GOT3 (cell line): ENCODE results near the gene SLC1A7.

Source experiments
- DNase-seq: peaks from one replicate; lab custom pipeline; 2025; ENCODE audit warnings: mixed read lengths; lab: John Stamatoyannopoulos, UW

The SLC1A7 gene

DNA sequence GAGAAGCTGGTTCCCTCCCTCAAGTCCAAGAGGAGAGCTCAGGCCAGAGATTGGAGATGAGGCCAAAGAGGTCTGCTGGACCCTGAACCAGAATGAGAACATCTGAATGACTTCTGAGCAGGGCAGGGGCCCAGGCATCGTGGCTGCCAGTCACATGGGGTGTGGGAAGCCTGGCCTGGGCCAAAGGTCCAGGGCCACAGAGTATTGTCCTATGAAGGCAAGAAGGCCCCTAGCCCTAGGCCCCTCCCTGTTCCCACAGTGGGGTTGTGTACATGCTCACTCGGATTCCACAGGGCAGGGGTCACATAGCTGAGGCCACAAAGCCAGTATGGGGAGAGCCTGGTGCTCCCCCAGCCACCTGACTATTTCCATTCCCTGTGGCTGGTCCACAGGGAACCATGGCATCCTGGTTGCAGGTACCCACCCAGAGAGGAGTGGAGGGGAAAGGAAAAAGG lies 18.5 kb upstream of the SLC1A7 start:
- DNase-seq = no peak

DNA sequence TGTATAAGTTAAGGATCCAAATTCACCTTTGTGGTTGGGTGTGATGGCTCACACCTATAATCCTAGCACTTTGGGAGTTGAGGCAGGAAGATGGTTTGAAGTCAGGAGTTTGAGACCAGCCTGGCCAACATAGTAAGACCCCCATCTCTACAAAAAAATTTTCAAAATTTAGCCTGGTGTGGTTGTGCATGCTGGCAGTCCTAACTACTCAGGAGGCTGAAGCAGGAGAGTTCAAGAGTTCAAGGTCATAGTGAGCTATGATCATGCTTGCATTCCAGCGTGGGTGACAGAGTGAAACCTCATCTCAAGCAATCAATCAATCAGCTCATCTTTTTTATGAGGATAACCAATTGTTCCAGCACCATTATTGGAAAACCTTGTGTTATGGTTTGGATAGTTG lies 16.5 kb upstream of the SLC1A7 start:
- DNase-seq = no peak

DNA sequence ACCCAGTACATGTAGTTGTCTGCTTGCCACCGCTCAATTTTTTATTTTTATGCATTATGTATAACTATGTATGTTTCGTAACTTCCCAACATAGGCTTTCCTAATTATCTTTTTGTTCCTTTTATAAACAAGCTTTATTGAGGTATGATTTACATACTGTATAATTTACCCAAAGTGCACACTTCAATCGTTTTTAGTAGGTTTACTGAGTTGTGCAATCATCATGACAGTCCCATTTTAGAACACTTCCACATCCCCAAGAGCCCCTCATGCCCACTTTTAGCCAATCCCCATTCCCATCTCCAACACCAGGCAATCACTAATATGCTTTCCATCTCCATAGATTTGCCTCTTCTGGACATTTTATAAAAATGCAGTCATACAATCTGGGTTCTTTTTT lies 14.3 kb upstream of the SLC1A7 start:
- no peak for DNase-seq

DNA sequence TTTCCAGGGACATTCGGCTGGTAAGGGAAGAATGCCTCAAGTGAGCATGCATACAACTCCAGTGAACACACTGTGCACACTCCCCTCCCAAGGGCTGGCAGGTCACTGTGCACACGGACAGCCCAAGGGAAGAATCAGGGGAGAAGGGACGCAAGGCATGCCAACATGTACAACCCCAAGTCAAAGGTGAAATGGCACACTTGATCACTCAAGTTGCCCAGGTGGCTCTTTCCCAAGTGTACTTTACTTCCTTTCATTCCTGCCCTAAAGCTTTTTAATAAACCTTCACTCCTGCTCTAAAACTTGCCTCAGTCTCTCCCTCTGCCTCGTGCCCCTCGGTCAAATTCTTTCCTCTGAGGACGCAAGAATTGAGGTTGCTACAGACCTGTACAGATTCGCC lies 13.5 kb upstream of the SLC1A7 start:
- no peak for DNase-seq

DNA sequence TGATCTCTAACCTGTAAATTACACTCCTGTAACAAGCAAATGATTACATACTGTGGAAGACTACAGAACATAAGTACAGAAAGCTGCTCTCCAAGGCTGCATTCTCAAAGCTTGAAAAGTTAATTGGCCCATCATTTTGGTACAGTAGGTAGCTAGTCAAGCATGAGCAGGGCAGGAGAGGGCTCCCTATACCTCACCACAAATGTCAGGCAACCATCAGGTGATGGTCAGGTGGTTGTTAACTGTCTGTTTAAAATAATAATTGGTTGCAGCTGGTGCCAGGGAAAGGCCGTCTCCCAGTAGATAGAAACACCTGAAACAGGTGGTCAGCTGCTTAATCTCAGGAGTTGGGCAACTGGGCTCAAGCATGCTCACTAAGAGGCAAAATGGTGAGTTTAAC lies 13.1 kb upstream of the SLC1A7 start:
- no peak for DNase-seq

DNA sequence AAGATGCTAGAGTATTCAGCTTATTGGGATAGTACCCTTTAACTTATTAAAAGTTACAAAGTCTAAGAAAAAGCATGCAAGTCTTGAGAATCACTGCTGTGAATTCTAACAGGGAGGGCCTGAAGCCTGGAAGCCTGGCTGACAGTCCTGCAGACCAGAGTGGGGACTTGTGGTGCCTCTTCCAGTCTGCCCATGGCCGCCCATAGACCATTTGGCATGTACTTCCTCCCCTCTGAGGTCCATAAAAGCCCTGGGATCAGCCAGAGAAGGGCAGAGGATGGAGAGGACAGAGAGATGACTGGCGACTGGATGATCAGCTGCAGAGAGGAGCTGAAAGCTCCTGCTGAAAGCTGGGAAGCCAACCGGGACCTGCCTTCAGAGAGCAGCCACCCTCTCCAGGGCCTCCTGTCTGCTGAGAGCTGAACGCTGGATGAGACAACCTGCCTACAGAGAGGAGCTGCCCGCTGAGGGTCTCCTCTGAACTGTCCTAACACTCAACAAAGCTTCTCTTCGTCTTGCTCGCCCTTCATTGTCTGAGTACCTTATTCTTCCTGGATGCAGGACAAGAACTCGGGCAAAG lies 12.5 kb upstream of the SLC1A7 start:
- no peak for DNase-seq

DNA sequence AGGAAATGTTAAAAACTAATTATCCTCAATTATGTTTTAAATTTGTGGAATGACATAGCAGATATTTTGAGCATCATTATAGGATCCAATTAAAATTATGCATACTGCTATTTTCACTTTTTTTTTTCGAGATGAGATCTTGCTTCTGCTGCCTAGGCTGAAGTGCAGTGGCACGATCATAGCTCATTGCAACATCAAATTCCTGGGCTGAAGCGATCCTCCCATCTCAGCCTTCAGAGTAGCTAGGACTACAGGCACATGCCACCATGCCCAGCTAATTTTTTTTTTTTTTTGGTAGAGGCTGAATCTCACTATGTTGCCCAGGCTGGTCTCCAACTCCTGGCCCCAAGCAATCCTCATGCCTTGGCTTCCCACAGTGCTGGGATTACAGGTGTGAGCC lies 11.3 kb upstream of the SLC1A7 start:
- DNase-seq = no peak

DNA sequence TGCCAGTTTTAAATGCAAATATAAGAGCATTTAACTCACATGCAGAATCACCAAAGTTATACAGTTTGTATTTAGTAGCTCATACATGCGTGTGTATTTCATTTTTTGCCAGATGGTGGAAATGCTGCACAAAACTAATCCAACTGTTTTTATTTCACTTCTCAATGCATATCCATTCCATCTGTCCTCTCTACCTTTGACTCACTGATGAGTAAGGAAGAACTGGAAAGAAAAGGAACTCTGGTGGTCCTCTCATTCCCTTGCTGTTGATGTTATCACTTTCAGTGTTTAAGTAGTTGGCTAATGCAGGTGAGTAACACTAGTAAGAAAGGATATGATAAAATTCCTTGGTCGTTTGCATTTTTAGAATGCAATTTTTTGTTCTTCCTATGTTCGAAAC lies 5.7 kb upstream of the SLC1A7 start:
- no peak for DNase-seq

DNA sequence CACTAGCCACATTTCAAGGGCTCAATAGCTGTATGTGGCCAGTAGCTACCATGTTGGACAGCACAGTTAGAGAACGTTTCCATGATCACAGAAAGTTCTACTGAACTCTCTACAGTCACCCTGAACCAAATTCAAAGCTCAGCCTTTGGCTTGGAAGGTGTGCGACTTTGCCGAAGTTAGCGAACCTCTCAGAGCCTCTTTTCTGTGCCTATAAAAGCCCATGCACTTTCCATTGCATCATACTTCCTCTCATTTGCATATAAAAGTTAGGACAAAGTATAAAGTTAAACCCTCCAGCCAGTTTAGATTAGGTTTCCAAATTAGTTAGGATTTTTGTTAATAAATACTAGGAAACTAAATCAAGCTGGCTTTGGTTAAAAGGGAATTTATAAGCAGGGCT lies 4.7 kb upstream of the SLC1A7 start:
- DNase-seq = no peak

DNA sequence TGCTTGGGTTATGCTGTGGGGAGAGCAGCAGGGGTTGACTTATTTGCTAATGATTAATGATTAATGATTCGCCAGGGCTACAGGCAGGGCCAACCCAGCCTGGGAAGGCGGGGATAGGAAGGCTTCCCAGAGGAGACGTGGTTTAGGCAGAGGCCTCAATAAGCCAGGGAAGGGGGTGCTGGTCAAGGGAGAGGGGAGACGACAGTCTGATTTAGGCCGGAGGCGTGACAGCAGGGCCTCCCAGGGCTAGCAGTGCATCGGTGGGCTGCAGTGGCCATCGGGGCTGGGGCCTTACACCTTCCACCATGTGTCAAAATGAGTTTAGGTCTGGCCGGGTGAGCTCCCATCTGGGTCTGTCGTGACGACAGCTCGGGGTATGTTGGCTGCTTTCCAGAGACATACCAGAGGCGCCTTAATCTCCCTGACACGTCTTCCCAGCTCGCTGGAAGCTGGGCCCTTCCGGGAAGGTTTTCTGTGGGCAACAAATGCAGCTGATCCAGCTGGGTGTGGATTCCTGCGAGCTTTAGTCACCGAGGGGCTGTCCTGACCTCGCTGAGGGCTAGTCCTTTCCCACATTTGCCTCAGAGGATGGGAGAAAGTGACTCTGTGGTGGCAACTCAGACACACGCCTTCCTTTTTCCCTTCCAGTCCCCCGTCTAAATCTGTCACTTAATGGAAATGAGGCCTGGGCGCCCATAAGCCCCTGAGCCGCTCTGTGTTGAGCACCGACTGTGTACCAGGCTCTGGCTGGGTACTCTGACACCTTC lies 3.7 kb upstream of the SLC1A7 start:
- no peak for DNase-seq

DNA sequence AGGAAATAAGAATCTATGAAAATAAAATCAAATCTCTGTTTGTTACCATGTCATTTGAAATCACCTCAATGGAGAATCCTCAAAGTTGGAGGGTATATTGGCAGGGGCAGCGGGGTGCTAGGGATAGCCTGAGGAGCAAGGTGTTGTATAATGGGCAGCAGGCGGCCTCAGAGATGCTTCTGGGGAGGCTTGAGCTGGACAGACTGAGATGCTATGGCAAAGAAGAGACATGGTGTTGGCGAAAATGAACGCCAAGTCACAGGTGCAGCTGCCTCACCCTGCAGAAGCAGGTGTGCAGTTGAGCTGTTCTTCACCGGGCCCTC lies 3.1 kb upstream of the SLC1A7 start:
- DNase-seq = no peak

DNA sequence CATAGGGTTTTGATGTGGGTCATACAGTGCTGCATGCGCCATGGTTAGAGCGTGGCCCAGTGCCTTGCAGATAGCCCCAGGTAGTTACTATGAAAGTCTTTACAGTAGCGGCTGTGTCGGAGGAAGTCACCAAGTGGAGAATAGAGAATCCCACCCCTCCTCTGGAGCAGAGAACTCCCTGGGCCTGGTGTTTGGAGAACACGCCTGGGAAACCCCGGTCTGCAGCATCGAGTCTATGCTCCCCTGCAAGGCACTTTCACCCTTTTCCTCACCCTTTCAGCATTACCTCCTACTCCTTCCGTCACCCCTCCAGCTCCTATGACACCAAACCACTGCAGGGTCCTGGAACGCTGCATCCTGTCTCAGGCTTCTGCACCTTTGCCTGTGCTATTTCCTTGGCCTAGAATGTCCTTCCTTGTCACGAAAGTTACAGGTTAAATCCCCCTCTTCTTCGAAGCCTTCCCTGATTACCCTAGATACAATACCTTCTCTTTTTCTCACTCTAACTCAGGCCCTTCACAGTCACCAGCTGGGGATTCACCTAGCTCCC lies 2.7 kb upstream of the SLC1A7 start:
- DNase-seq = no peak

DNA sequence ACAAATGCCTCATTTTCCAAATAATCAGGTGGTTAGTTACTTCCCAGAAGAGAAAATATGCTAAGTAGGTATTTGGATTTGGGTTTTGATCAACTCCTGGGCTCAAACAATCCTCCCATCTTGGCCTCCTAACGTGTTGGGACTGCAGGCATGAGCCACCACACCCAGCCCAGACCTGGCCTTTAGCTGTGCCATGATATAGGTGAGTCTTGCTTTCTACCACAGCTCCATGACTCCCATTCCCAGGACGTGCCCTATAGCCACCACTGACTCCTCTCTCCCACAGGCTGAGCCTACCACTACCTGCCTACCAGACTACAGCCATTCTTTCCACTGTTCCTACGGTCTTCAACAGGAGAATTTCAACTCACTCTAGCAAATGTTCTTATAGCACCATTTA lies 1.8 kb upstream of the SLC1A7 start:
- DNase-seq = no peak

DNA sequence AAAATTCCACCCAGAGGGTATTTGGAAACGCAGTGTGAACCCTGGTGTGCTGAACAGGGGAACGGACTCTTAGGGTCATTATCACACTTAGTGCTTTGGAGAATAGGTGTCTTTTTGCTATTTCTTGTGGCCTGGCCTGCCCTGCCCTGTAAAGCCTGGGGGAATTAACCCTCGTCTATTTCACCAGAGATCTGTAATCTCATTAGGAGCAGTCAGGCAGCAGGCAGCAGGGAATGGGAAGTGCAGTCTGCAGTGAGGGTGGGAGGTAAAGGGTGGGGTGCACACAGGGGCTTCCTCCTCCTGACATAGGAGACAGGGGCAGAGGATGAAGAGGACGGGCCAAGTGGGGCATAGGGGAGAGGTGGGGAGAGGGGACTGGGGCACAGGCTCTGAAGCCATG lies 1.1 kb upstream of the SLC1A7 start:
- no peak for DNase-seq

DNA sequence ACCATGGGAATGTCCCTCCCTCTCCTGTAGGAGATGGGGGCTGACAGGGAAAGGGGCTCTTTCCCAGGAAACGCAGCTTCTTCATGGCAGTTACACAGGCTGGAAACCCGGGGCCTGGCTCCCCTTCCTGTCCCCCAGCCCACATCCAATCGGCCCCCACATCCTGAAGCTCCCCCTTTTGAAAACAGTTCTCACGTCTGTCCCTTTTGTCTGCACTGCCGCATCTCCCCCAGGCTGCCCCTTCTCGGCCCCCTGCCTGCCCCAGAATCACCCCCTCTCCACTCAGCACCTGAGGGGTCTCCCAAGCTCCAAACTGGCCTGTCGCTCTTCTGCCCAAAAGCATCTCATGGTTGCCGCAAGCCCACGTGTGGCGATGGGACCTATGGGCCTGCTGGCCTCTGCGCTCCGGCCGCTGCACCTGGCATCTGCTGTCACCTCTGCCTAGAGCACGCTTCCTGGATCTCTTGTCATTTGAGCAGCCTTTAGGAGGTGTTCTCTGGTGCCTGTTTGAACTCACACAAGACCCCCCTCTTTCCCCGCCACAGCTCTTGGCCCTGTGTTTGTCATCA lies 867 bp downstream of the SLC1A7 start:
- no peak for DNase-seq

DNA sequence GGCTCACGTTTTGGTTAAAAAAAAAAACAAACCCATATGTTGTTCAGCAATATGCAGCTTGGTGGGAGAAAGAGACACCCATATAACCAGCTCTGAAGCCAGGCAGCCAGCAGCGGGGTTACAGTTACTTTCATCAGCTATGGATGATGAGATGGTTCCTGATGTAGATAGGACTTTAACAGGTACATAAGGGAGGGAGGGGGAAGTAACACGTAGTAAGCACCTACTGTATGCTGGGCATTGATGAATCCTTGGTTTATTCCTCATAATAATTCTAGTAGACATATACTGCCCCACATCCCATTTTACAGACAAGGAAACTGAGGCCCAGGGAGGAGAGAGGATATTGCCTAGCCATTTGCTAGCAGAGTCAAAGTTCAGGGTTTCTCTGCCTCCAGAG lies 2.0 kb downstream of the SLC1A7 start:
- DNase-seq = no peak

DNA sequence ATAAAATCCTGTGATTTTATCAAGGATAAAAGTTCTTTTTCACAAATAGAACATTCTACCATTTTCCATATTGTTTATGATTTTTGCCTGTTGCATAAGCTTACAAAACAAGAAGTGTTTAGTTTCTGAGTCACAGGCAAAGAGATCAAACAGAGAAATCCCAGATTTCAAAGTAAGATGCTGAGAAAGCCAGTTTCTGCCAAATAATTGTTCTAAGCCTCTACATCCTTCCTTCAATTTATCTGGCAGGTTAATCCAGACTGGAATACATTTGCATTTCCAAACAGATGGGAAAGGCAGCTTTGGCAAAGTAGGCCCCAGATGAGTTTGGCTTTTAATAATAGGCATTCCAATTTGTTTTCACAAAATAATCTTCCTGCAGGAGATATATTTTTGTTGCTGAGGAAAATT lies 2.5 kb downstream of the SLC1A7 start:
- no peak for DNase-seq

DNA sequence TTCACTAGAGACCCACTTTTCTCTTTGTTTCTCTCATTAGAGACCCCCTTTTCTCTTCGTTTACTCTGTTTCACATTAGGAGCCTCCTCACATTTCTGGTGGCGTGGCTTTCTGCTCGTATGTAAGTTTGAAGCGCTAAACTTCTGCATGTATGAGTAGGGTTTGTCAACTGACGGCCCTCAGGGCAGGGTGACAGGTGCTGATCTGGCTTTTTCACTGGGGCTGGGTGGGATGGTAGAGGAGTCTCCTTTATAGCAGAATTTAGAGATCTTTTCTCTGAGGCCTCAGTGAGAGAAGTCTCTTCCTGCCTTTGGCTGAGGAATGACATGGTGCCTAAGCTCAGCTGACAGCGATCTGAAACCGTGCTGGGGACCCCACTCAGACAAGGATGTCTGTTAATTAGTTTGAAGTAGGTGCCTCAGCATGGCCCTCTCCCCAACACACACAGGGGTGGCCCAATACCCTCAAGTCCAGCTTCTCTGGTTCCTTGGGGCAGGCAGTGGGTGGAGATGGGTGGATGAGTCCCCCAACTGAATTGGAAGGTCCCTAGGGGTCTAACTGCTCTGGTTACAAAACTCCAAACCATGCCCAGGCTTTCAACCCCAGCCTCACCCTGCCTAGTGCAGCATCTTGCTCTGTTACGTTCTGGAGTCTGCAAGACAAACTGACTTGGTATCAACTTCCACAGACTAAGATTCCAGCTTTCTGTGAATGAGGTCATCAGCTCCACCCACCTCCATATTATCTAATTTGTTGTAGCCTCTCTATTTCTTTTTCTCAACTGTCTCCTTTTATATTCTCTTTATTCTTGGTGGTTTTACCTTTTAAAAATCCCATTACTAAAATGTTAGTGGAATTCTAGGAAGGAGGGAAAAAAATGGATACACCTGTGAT lies 3.2 kb downstream of the SLC1A7 start:
- DNase-seq = no peak

DNA sequence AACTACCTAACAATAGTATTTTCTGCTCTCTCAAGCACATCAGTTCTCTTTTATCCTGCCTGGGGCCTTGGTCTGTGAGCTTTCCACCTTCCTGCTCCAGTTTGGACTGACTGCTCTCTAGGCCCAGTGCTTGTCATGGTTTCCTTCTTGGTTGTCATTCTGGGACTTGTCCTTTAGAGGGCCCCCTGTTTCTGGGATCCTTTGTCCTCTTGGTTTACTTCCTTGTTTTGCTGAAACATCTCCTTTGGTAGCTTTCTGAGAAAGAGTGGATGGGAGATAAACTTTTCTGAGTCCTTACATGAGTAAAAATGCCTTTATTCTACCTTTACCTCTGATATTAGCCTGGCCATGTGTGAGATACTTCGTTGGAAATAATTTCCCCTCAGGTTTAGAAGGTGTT lies 4.7 kb downstream of the SLC1A7 start:
- DNase-seq = no peak

DNA sequence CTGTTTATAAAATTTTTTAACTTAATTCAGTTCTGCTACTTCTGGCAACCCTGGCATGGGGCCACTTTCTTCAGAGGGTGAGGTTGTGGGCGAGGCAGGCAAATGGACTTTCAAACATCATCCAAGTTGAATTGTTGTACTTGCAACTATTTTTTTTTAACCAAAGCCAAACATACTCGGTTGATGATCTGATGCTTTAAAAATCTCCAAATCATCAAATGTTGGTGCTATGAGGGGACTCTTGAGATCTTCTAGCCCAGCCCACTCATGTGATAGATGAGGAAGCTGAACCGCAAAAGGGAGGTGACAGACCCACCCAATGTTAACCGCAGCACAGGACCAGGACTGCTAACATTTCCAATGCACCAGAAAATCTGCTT lies 6.7 kb downstream of the SLC1A7 start:
- DNase-seq = no peak

DNA sequence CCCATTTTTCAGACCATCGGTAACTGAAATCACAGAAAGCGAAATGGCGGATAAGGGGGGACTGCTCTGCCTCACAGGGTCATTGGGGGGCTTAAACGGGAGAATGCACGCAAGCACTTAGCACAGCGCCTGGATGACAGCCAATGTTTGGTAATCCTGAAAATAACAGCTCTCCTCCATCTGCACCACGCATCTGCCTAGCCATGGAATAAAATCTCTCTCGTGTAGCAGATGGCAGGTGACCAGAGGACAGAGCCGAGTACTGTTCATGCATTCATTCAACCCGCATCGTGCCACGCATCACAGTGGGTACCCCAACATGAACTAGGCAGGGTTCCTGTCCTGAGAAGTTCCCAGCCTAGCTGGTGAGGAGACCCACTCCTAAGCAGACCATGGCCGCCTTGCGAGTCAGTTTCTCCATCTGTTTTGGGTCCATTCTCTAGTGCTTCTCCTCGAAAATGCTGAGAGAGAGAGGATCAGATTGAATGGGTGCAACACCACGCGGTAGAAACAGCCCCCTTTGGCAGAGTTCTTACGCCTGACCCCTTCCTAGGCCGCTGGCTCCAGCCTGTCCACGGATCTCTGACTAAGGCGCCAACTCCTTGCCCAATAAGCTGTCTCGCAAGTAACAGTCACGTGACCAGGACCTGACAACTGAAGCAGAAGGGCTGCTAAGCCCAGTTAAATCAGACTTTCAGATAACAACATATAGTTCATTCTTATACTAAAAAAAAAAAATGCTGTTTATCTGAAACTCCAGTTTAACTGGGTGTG lies 7.3 kb downstream of the SLC1A7 start:
- no peak for DNase-seq

DNA sequence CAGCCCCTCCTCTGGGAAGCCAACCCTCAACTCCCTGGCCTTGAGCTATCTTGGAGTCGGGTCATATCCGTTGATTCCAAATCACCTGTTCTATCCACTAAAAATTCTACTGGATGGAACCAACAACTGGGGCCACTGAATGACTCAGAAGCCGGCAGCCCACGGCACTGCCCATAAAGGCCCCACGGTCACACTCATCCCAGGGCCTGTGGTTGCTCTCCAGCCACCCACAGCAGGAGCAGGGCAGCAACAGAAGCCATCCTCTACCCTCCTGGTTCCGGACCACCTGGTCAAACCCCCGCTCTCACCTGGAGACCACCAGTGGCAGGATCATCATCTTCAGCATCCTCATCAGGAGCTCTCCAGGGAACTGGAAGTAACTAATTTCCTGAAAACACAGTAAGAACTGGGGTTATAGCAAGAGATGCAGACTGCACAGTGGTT lies 8.4 kb downstream of the SLC1A7 start:
- DNase-seq = no peak
